ENCODE results near the gene INPP5A.

- TF ChIP-seq POLR2A (IDR thresholded peaks at IDR 0.05; ENCODE audit: low read depth, low read length) (no peak), TAF1 (IDR thresholded peaks at IDR 0.05; ENCODE audit: low read depth, low read length) (no peak), POU2F2 (IDR thresholded peaks at IDR 0.05; ENCODE audit: low read depth, low read length) (no peak)
These were observed 6.5 kb downstream of the INPP5A start for GRCh38 chr10:132543916-132544743.
